Left renal cortex interstitium (tissue), 4 donors: ENCODE measurements around the gene KLHL29. TPM values are rescaled to one million over a fixed set of nuclear protein-coding genes. Genes with fewer than 3 reads are reported as not detected.
A peak's percentile ranks its signal among the peaks of the same experiment; 100 is the strongest.

Experiments
- DNase-seq, 4 donors: peaks; one replicate each; pipeline ENCODE4 v3.0.0-alpha.2; 2013; ENCODE audit warnings: low read depth in 4 of 4, low spot score in 2 of 4, missing footprints in 1 of 4
- polyA plus RNA-seq, 4 donors: library from polyadenylated mRNA; unstranded; fragments of 120-200 nt; gene quantifications; one replicate each; pipeline ENCODE4 v1.2.1, GENCODE V29; 2013; ENCODE audit not compliant: insufficient read length in 4 of 4

Gene KLHL29
- polyA plus RNA-seq, 4 donors = 7.6 to 15.0 (median 12.0) TPM

GRCh38 chr2:23366720-23367119 lies 18.3 kb upstream of the KLHL29 start:
- no peak for DNase-seq

- no peak for DNase-seq
These were observed 17.2 kb upstream of the KLHL29 start for GRCh38 chr2:23367760-23368159.

DNA sequence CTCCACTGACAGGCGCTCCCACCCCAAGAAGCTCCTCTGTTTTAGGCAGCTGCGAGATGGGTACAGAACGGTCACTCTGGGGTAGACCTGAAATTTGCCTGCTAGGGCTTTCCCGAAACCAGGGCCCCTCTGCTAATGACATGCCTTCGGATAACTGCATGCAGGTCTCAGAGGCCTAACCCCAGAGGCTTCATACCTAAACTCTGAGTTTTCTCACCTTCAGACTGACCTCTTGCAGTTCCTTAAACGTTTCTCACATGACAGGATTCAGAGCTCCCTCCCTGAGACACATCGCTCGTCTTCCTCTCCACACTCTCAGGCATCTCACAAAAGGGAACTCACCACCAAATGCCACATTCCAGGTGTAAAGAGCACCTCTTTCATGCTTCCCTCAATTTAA lies 11.3 kb upstream of the KLHL29 start:
- DNase-seq = no peak

- no peak for DNase-seq
These were observed 9.5 kb upstream of the KLHL29 start for GRCh38 chr2:23375448-23375847.

DNA sequence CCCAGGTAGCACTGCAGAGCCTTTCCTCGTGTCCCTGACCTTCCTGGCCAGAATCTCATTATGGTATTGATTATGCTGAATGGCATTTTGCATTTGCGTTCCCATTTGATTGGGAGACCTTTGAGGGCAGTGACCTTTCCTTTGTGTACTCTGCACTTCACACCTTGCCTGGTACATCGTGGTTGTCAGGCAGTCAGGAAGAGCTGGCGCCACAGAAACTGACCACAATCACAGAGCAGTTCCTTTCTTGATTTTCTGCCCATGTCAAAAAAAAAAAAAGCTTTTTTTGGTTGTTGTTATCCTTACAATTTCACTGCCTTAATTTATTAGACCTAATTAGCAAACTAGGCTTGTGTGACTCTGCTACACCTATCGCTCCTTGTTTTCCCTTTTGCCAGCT lies 8.9 kb upstream of the KLHL29 start:
- DNase-seq = no peak

DNA sequence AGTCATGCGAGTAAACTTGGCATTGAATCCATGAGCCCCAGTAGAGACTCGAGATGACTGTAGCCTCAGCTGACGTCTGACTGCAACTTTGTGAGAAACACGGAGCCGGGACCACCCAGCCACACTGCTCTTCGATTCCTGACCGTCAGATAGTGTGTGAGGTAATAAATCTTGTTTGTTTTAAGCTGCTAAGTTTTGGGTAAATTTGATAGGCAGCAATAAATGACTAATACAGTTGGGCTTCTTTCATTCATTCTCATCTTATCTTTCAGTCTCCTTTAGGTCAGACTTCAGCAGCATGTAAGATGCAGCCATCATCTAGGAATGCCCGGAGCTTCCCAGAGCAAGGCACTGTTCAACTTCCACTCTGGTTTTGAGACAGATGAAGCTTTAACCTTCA lies 8.0 kb upstream of the KLHL29 start:
- no peak for DNase-seq

DNA sequence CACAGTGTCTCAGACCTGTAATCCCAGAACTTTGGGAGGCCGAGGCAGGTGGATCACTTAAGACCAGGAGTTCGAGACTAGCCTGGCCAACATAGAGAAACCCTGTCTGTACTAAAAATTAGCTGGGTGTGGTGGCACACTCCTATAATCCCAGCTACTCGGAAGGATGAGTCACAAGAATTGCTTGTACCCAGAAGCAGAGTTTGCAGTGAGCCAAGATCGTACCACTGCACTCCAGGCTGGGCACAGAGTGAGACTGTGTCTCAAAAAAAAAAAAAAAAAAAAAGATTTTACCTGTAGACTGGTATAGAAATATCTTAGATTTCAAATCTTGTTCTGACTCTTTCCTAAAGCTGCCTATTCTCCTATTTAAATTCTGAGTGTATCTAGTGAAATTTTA lies 7.2 kb upstream of the KLHL29 start:
- no peak for DNase-seq

GRCh38 chr2:23378496-23378895 lies 6.5 kb upstream of the KLHL29 start:
- DNase-seq = no peak

DNA sequence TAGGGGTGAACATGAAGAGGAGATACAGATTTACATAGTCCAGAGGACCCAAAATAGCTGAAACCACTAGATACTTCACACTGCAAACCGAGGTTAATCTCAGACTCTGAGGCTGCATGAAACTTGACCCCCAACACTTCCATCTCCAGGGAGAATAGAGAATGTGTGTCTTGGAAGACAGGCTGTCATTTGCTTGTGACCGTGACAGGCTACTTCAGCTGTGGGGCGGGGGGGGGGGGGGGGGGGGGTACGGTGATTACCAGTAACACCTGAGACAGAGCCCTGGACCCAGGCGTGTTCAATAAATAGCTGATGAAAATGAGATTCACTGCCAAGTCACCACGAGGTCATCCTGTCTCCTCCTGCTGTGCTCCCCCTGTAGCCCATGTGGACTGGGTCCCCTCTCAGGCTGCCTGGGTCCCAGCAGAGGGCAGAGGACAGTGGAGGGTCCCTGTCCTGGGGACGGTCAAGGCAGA lies 5.7 kb upstream of the KLHL29 start:
- DNase-seq = no peak

- DNase-seq = no peak
These were observed 4.4 kb upstream of the KLHL29 start for GRCh38 chr2:23380562-23381065.

DNA sequence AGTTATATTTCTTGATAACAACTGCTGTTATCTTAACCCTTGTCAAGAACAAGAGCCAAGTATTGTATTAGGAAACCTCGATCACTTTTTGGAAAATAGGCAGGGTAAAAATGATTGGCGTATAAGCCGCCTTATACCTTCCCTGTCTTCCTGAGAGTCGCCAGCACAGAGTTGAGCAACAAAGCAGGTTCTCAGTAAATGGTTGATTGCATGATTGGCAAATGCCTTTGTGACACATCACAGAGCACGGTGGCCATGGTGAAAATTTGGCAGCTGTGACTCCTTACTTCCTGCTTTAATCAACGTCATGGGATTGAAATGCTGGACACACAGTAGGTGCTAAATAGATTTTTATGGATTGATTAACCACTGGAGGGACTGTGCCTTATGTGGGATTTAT lies 3.9 kb upstream of the KLHL29 start:
- no peak for DNase-seq

GRCh38 chr2:23381485-23381884 lies 3.5 kb upstream of the KLHL29 start:
- DNase-seq = no peak

GRCh38 chr2:23383100-23383499 lies 1.9 kb upstream of the KLHL29 start:
- no peak for DNase-seq

DNA sequence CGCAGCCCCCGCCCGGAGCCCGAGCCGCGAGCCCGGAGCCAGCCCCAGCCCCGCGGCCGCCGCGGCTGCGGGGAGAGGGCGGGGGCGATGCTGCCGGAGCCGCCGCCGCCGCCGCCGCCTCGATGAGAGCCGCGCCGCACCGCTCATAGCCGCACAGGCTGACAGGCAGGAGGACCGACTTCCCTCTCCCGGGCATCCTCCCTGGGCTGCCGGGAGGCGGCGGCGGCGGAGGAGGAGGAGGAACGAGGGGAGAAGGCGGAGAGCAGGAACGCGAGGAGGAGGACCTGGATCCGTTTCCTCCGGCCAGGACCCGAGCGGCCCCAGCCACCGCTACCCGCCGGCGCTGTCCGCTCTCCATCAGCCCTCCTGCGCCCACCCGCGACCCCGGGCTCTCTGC lies 370 bp downstream of the KLHL29 start:
- no peak for DNase-seq

GRCh38 chr2:23385748-23386338 lies 864 bp downstream of the KLHL29 start:
- no peak for DNase-seq

DNA sequence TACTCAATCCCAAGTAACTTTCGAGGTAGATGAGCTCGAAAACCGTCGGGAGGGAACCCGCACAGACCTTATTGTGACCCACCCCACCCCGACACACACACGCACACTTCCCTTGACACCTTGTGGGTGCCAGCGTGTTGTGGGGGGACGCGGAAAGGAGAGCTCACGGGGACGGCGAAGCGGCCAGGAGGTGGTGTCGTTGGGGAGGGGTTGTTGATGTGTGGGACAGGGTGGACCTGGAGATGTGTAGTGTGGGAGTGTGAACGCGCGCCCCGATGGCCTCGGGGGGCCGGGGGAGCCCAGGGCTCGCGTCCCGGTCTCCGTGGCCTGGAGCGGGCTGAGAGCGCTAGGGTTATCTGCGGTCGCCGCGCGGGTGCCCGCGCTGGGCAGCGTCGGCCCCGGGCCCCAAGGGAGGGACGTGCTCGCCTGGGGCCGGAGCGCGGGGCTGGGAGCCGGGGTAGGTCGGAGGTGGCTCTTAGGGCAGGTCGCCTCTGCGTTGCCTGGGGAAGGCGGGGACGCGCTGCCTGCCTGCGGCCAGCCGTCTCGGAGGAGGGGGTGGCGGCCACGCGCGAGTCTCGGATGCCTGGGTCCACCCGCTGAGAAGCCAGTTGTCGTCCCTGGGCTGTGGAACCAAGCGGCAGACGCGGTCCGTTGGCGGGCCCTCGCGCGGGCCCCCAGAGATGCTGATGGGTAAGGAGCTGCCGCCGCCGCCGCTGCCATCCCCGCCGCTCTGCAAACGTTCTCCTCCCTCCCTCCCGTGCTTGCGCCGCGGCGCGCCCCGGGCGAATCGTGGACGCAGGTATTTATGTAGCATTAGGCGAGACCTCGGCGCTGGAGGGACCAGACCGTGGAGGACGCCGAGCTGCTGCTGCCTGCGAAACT lies 1.6 kb downstream of the KLHL29 start:
- peak in 1 of 4 donors; percentile 19 for DNase-seq

DNA sequence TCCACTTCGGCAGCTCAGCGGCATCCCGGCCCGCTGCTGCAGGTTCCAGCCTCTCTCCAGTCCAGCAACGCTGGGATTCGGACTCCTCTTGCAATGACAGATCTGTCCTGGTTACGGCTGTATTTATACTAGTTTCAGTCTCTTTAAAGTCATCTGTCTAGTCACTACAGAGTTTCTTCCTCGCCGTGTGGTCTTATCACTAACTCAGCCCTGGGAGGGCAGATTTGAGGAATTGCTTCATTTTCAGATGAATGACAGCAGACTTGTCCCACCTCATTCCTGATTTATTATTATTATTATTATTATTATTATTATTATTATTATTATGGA lies 2.2 kb downstream of the KLHL29 start:
- DNase-seq = no peak

GRCh38 chr2:23387845-23388244 lies 2.9 kb downstream of the KLHL29 start:
- no peak for DNase-seq

DNA sequence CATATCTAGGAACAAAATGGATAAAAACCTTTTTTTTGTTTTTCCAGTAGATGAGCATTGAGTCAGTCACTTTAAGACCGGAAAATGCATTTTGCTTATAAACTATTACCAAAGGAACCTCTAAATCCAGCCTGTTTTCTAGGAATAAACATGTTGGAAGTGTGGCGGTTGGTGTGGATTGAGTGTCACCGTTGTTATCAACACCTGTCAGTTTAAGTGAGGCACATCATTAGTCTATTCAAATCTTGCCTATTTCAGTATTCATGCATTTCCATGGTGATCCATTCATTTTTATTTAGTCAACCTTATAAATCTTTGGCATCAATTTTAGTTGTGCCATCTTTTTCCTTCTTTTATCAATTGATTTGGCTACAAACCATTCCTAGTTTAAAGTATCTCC lies 3.3 kb downstream of the KLHL29 start:
- DNase-seq = no peak

- no peak for DNase-seq
These were observed 4.0 kb downstream of the KLHL29 start for GRCh38 chr2:23388756-23389514.

GRCh38 chr2:23390152-23390551 lies 5.2 kb downstream of the KLHL29 start:
- no peak for DNase-seq
